Endometrium (tissue), 2 donors: ENCODE data around the gene ITGA11.

ENCODE experiments used
- FAIRE-seq: peaks from 2 replicates; lab custom pipeline; 2012; peaks lifted over from hg19 to GRCh38; lab: Jason Lieb, UNC
- donor health status: control.
- donor health status: control.

ITGA11 gene

GRCh38 chr15:68431792-68432401 is at the start of gene ITGA11:
Gene ITGA11 (minus strand): TSS chr15:68432163. CDS start chr15:68432066, 97 bp downstream.
- FAIRE-seq: no peak

- no peak for FAIRE-seq
These were observed 49.4 kb upstream of the ITGA11 start for GRCh38 chr15:68481321-68481720.

- FAIRE-seq: no peak
These were observed 48.3 kb upstream of the ITGA11 start for GRCh38 chr15:68480296-68480695.

- no peak for FAIRE-seq
These were observed 47.9 kb upstream of the ITGA11 start for GRCh38 chr15:68479870-68480269.

- no peak for FAIRE-seq
These were observed 47.4 kb upstream of the ITGA11 start for GRCh38 chr15:68479406-68479805.

- FAIRE-seq: no peak
These were observed 46.9 kb upstream of the ITGA11 start for GRCh38 chr15:68478853-68479252.

- FAIRE-seq: no peak
These were observed 43.5 kb upstream of the ITGA11 start for GRCh38 chr15:68475449-68475848.

GRCh38 chr15:68471541-68471940 is 39.6 kb upstream of the ITGA11 start:
- FAIRE-seq: no peak

GRCh38 chr15:68470976-68471375 is 39.0 kb upstream of the ITGA11 start:
- no peak for FAIRE-seq

- FAIRE-seq: no peak
These were observed 38.2 kb upstream of the ITGA11 start for GRCh38 chr15:68470049-68470742.

GRCh38 chr15:68469162-68470048 is 37.4 kb upstream of the ITGA11 start:
- FAIRE-seq: no peak

- no peak for FAIRE-seq
These were observed 34.9 kb upstream of the ITGA11 start for GRCh38 chr15:68466876-68467275.

- FAIRE-seq: no peak
These were observed 34.0 kb upstream of the ITGA11 start for GRCh38 chr15:68465861-68466560.

GRCh38 chr15:68464448-68465090 is 32.6 kb upstream of the ITGA11 start:
- no peak for FAIRE-seq

- FAIRE-seq: no peak
These were observed 32.0 kb upstream of the ITGA11 start for GRCh38 chr15:68463996-68464395.

- FAIRE-seq: no peak
These were observed 31.5 kb upstream of the ITGA11 start for GRCh38 chr15:68463444-68463843.

GRCh38 chr15:68460166-68460565 is 28.2 kb upstream of the ITGA11 start:
- no peak for FAIRE-seq

- no peak for FAIRE-seq
These were observed 18.2 kb upstream of the ITGA11 start for GRCh38 chr15:68450192-68450591.

GRCh38 chr15:68449389-68449788 is 17.4 kb upstream of the ITGA11 start:
- no peak for FAIRE-seq

- FAIRE-seq: no peak
These were observed 16.2 kb upstream of the ITGA11 start for GRCh38 chr15:68447976-68448755.

GRCh38 chr15:68447209-68447608 is 15.2 kb upstream of the ITGA11 start:
- FAIRE-seq: no peak
